HCT116 (cell line): ENCODE results near the gene IL1R2.

ENCODE experiments used
- ELF1 ChIP-seq: IDR thresholded peaks from 2 replicates; pipeline ENCODE4 v1.6.1; 2012; ENCODE audit warnings: low read depth, borderline replicate concordance
- EZH2 ChIP-seq: fragments of 200-600 bp; sonication (generic); IDR thresholded peaks from 2 replicates; pipeline ENCODE4 v1.6.1; 2017; ENCODE audit warnings: antibody characterized with exemption, mixed run types
- TCF7L2 ChIP-seq: IDR thresholded peaks from 2 replicates; pipeline ENCODE4 v1.7.0; 2011; ENCODE audit warnings: borderline replicate concordance, inconsistent platforms; ENCODE audit not compliant: insufficient read depth, insufficient read length; ENCODE audit errors: extremely low read depth
- TF ChIP-seq, protein P1 (sequence below), 3 experiments: fragments of 200-600 bp in 1 of 3; sonication (generic) in 1 of 3; IDR thresholded peaks in 2 of 3; conservative IDR thresholded peaks in 1 of 3; 2 replicates each; pipeline ENCODE4 v1.5.1; 2012 to 2017; ENCODE audit warnings: low read depth in 2 of 3, low read length in 2 of 3, antibody characterized with exemption in 1 of 3, borderline replicate concordance in 1 of 3, control low read depth in 1 of 3, mild to moderate bottlenecking in 1 of 3, mixed read lengths in 1 of 3, mixed run types in 1 of 3, moderate library complexity in 1 of 3; ENCODE audit not compliant: insufficient read depth in 1 of 3

GRCh38 chr2:101960819-101961337 lies 30.9 kb upstream of the IL1R2 start:
- TF ChIP-seq, protein P1, sequence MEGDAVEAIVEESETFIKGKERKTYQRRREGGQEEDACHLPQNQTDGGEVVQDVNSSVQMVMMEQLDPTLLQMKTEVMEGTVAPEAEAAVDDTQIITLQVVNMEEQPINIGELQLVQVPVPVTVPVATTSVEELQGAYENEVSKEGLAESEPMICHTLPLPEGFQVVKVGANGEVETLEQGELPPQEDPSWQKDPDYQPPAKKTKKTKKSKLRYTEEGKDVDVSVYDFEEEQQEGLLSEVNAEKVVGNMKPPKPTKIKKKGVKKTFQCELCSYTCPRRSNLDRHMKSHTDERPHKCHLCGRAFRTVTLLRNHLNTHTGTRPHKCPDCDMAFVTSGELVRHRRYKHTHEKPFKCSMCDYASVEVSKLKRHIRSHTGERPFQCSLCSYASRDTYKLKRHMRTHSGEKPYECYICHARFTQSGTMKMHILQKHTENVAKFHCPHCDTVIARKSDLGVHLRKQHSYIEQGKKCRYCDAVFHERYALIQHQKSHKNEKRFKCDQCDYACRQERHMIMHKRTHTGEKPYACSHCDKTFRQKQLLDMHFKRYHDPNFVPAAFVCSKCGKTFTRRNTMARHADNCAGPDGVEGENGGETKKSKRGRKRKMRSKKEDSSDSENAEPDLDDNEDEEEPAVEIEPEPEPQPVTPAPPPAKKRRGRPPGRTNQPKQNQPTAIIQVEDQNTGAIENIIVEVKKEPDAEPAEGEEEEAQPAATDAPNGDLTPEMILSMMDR (IDR thresholded peaks at IDR 0.05 in 2 of 3, conservative IDR thresholded peaks at IDR 0.05 in 1 of 3; ENCODE audit: borderline replicate concordance in 1 of 3, insufficient read depth in 1 of 3, low read depth in 2 of 3, low read length in 2 of 3), result no peak
- TF ChIP-seq TCF7L2, result no peak
- TF ChIP-seq ELF1, result no peak
- no peak for TF ChIP-seq EZH2
